PC-9 (cell line): ENCODE data around the gene LYPLAL1.

Source experiments
- CTCF ChIP-seq: fragments of 200-600 bp; sonication (generic); conservative IDR thresholded peaks from 2 replicates; pipeline ENCODE4 v1.6.1; 2017; ENCODE audit warnings: mixed run types, antibody characterized with exemption, mild to moderate bottlenecking, moderate library complexity
- EZH2 ChIP-seq: fragments of 200-600 bp; sonication (generic); IDR thresholded peaks from 2 replicates; pipeline ENCODE4 v1.8.0; 2017; ENCODE audit warnings: antibody characterized with exemption, low read depth

- no peak for TF ChIP-seq CTCF
- TF ChIP-seq EZH2: no peak
Observed at GRCh38 chr1:219189952-219190351, 16.3 kb downstream of the LYPLAL1 start.
